Heart right ventricle (tissue), 16 donors: ENCODE data around the gene LDHAL6B. TPM values are rescaled to one million over a fixed set of nuclear protein-coding genes. Genes with fewer than 3 reads are reported as not detected.

Experiments used
- ATAC-seq, 8 donors: fragments of 200-7000 bp; cut with Tn5 transposase; one replicate each; pipeline ENCODE4 v1.9.1; 2020; ENCODE audit warnings: mild to moderate bottlenecking in 8 of 8, moderate library complexity in 8 of 8, moderate number of reproducible peaks in 1 of 8
- DNase-seq, 2 donors: peaks; one replicate each; pipeline ENCODE4 v3.0.0-alpha.2; 2020
- H3K27ac ChIP-seq, 10 donors: fragments of 200-600 bp; sonication (generic) in 2 of 10; one replicate each; pipeline versions ENCODE4 v1.5.0 to v1.8.0; 2020 to 2022; ENCODE audit warnings: mild to moderate bottlenecking in 3 of 10
- H3K27me3 ChIP-seq, 7 donors: fragments of 200-600 bp; one replicate each; pipeline ENCODE4 v1.8.0; 2021 to 2022; ENCODE audit warnings: mild to moderate bottlenecking in 2 of 7
- H3K36me3 ChIP-seq, 9 donors: fragments of 200-600 bp; sonication (generic) in 1 of 9; one replicate each; pipeline versions ENCODE4 v1.5.0 to v1.8.0; 2020 to 2022; ENCODE audit warnings: mild to moderate bottlenecking in 2 of 9
- H3K4me1 ChIP-seq, 9 donors: fragments of 200-600 bp; sonication (generic) in 1 of 9; one replicate each; pipeline versions ENCODE4 v1.5.0 to v1.8.0; 2020 to 2022; ENCODE audit warnings: mild to moderate bottlenecking in 4 of 9
- H3K4me3 ChIP-seq, 10 donors: fragments of 200-600 bp; sonication (generic) in 2 of 10; one replicate each; pipeline versions ENCODE4 v1.5.0 to v1.8.0; 2020 to 2022; ENCODE audit warnings: mild to moderate bottlenecking in 7 of 10, moderate library complexity in 2 of 10
- H3K9me3 ChIP-seq, 11 donors: fragments of 200-600 bp in 10 of 11; sonication (generic) in 2 of 11; one replicate each; pipeline versions ENCODE4 v1.5.0 to v1.8.0; 2013 to 2022; ENCODE audit warnings: mild to moderate bottlenecking in 2 of 11, control low read depth in 1 of 11, moderate library complexity in 1 of 11
- WGBS, 2 donors: extraction: QIAGEN DNeasy Blood & Tissue Kit; methylation state at CpG; one replicate each; pipeline ENCODE4 v1.1.7; 2013; ENCODE audit warnings: inconsistent platforms in 1 of 2; 5-methylcytosine and 5-hydroxymethylcytosine counted together
- intact Hi-C, 10 donors: fragments of 100-400 bp; cut with DNase I; formaldehyde crosslinking; loops; one replicate each; pipeline versions ENCODE4 v1.11.1 to v1.14.2; 2022
- polyA plus RNA-seq, 2 donors: library from polyadenylated mRNA; stranded (reverse); fragments of 200-250 nt; gene quantifications; one replicate each; pipeline ENCODE4 v1.2.3, GENCODE V29; 2013
- total RNA-seq, 10 donors: library from RNA; stranded (reverse); fragmentation: NEBNext Ultra II Directional in 3 of 10; extraction: Animal tissue kit (Norgen Biotek cat#: 25700) in 3 of 10; gene quantifications; one replicate each; pipeline versions ENCODE4 v1.2.1 to v1.2.4, GENCODE V29; 2021 to 2023
- TF ChIP-seq, protein P1 (sequence below), 9 donors: fragments of 200-600 bp; sonication (generic) in 2 of 9; IDR thresholded peaks; one replicate each; pipeline versions ENCODE4 v1.5.0 to v1.8.0; 2021 to 2022; ENCODE audit warnings: antibody characterized with exemption in 9 of 9, mild to moderate bottlenecking in 5 of 9, moderate library complexity in 1 of 9
- donor health status: Arrhythmogenic right ventricular cardiomyopathy.
- donor health status: ischemic (EF 13 %, LVEDD 7.1; RV severe dilation, severe dysfunction).
- donor health status: healthy with polysubstance abuse.
- donor health status: DM: no; HTN: yes; CAD: no.
- donor health status: DM: no; HTN: no; CAD: no.
- donor health status: ischemic (EF 25% LVEDD 6.9; RV normal size, moderate dysfunction).
- donor health status: ischemic (EF 25% LVEDD 5.7; RV mildly dilated, moderate dysfunction).
- donor health status: healthy.
- donor health status: DM: yes; HTN: yes; CAD: no.
- donor health status: Ischemic cardiomyopathy.
- donor health status: ischemic (EF 35%, LVEDD 5.7; RV mildly dilated, moderate dysfunction).
- donor health status: nonischemic (EF 11% LVEDD 7.7; RV severe dilation, severe dysfunction).
- donor health status: DM: yes; HTN: yes; CAD: no.
- donor health status: PGD.
- donor health status: ischemic (EF 29% LVEDD 5.4; RV normal size, mild dysfunction).
- donor health status: nonischemic (EF 23%, LVEDD 6.1; RV moderate dilation, normal function).

Gene LDHAL6B
- total and polyA plus RNA-seq, 12 donors, result not detected

DNA sequence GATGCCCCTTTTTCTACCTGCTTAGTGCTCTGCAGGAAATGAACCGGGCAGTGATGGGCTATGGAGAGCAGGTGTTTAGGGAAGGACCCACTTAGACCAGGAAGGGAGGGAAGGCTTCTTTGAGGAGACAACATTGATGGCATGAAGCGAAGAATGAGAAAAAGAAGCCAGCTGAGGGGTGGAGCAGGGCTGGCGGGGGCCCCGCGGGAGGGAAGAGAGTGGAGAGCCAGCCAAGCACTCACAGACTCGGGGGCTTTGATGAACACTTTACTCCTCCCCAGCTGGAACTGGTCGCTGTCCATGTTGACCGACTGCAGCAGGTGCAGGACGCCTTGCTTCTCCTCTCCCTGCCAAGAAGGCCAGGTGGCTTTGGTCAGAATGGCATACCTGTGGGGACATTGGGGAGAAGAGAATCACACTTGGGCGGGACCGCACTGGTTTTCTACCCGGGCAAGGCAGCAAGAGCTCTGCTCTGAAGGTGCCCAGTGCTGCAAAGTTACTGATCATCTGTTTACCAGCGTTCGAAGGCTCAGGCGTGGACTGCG, 28.4 kb upstream of the LDHAL6B start:
- H3K4me1 ChIP-seq, result peaks cover 0 to 52% (median 11%) of the 10 kb centered on the region in 9 donors
- peaks cover 0 to 20% (median 10%) of the 10 kb centered on the region in 11 donors for H3K9me3 ChIP-seq
- no peak overlapping the region for H3K4me3 ChIP-seq
- DNase-seq (no peak), ATAC-seq (no peak)
- H3K27ac ChIP-seq, result peak overlapping the region in 1 of 10 donors; percentile 75
- H3K36me3 ChIP-seq, result peaks cover 0 to 85% (median 12%) of the 10 kb centered on the region in 9 donors
- TF ChIP-seq, protein P1, sequence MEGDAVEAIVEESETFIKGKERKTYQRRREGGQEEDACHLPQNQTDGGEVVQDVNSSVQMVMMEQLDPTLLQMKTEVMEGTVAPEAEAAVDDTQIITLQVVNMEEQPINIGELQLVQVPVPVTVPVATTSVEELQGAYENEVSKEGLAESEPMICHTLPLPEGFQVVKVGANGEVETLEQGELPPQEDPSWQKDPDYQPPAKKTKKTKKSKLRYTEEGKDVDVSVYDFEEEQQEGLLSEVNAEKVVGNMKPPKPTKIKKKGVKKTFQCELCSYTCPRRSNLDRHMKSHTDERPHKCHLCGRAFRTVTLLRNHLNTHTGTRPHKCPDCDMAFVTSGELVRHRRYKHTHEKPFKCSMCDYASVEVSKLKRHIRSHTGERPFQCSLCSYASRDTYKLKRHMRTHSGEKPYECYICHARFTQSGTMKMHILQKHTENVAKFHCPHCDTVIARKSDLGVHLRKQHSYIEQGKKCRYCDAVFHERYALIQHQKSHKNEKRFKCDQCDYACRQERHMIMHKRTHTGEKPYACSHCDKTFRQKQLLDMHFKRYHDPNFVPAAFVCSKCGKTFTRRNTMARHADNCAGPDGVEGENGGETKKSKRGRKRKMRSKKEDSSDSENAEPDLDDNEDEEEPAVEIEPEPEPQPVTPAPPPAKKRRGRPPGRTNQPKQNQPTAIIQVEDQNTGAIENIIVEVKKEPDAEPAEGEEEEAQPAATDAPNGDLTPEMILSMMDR (IDR thresholded peaks at IDR 0.05), result no peak
- 95 to 96% methylated on average over 16 of the region's 16 CpGs for WGBS, 2 donors
- no peaks in the 10 kb centered on the region for H3K27me3 ChIP-seq
- intact Hi-C loops, result loop anchor here in 8 of 10 donors (5.0 to 10.0 kb wide), 3 partner anchors 44 to 317 kb away; no protein-coding TSS in a partner anchor

DNA sequence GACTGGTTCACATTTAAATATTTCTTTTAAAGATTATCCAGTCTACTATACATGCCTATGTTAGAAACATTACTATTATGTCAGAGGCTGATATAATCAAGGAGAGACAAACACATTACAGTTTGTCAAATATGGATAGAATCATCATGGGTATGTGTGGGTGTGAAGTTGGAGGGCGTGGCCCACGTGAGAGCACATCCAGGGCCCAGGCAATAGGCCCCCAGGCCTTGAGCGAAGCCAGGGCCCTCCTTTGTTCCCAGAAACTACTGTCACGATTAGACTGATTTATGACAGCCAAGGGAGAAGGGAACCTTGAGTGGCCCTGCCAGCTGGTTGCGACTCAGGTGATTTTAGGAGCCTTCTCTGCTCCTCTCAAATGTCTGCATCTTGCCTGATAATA, 26.9 kb upstream of the LDHAL6B start:
- intact Hi-C loops, result loop anchor here in 8 of 10 donors (5.0 to 10.0 kb wide), 3 partner anchors 43 to 315 kb away; no protein-coding TSS in a partner anchor
- Histone ChIP-seq H3K4me3 (no peak overlapping the region), H3K27me3 (no peaks in the 10 kb centered on the region), H3K36me3 (peaks cover 0 to 85% (median 9%) of the 10 kb centered on the region in 9 donors), H3K27ac (no peak overlapping the region), H3K9me3 (peaks cover 0 to 20% (median 10%) of the 10 kb centered on the region in 11 donors), H3K4me1 (peaks cover 0 to 48% (median 11%) of the 10 kb centered on the region in 9 donors)
- no peak for ATAC-seq
- whole genome bisulfite sequencing, 2 donors, result 92 to 93% methylated on average over 5 of the region's 5 CpGs
- TF ChIP-seq, protein P1 (IDR thresholded peaks at IDR 0.05), result no peak
- DNase-seq, result no peak

DNA sequence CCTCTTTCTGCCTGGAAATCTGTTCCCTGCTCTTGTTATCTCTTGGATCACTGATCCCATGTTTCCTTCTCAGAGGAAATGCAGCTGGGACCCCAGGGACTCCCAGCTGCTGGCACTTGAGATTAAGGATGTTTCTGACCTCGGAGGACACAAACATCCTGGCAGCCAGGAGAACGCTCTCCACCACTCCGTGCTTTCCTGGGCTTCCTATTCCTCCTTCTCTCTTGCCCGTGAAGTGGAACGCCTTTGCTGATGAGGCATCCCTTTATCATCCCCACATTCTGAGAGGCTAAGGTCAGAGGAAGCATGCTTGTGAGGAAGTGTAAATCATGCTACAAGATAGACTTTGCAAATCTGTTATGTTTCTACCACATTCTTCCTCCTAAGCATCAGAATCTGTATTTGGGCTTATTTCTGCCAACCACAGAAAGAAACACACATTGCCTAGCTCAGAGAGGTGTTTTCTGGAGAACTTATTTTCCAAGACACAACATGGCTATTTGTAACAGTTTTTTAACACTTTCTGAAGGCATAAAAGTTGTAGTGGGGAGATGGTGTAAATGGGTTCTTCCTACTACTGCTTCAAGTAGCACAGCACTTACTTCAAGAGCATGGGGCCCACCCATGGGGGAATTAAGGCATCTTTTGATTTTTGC, 25.6 kb upstream of the LDHAL6B start:
- peaks cover 0 to 20% (median 10%) of the 10 kb centered on the region in 11 donors for H3K9me3 ChIP-seq
- TF ChIP-seq, protein P1 (IDR thresholded peaks at IDR 0.05), result no peak
- WGBS, 2 donors, result 35 to 39% methylated on average over 5 of the region's 5 CpGs
- no peaks in the 10 kb centered on the region for H3K27me3 ChIP-seq
- intact Hi-C loops, result no loop called here
- peaks cover 0 to 93% (median 9%) of the 10 kb centered on the region in 9 donors for H3K36me3 ChIP-seq
- peak overlapping the region in 1 of 10 donors; percentile 5 for H3K27ac ChIP-seq
- H3K4me1 ChIP-seq, result peaks cover 0 to 41% (median 0%) of the 10 kb centered on the region in 9 donors
- H3K4me3 ChIP-seq, result no peak overlapping the region
- no peak for ATAC-seq
- DNase-seq, result no peak

DNA sequence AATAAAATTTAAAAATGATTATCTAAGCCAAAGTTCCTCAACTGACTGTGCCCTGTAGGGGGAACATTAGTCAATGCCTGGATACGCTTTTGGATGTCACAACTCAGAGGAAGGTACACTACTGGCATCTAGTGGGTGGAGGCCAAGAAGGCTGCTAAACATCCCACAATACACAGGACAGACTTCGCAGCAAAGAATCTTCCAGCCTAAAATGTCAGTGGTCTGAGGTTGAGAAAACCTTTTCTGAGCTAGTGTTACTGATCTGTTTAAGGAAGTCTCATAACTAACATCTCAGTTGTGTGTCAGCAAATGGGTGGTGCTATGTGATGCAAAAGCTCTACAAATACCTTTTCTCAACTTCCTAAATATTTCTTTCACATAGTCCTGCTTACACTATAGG, 20.9 kb upstream of the LDHAL6B start:
- ATAC-seq, result no peak
- intact Hi-C loops, result no loop called here
- peaks cover 0 to 20% (median 10%) of the 10 kb centered on the region in 11 donors for H3K9me3 ChIP-seq
- H3K27ac ChIP-seq, result no peak overlapping the region
- no peaks in the 10 kb centered on the region for H3K27me3 ChIP-seq
- no peak overlapping the region for H3K4me3 ChIP-seq
- no peak for DNase-seq
- peaks cover 0 to 16% (median 0%) of the 10 kb centered on the region in 9 donors for H3K4me1 ChIP-seq
- peaks cover 0 to 97% (median 16%) of the 10 kb centered on the region in 9 donors for H3K36me3 ChIP-seq
- 74 to 82% methylated on average over 2 of the region's 2 CpGs for WGBS, 2 donors
- TF ChIP-seq, protein P1 (IDR thresholded peaks at IDR 0.05), result peak in 1 of 9 donors; percentile 24
